ENCODE results near the gene TIAM1.

- TF ChIP-seq CTCF (conservative IDR thresholded peaks at IDR 0.05; ENCODE audit: low read length) (no peak), EZH2phosphoT487 (IDR thresholded peaks at IDR 0.05; ENCODE audit: borderline replicate concordance, low read depth, low read length) (no peak)
Observed at GRCh38 chr21:31124010-31124409, 220.1 kb downstream of the TIAM1 start.
